Prostate gland (tissue), 2 donors: ENCODE data around the gene UVSSA.

Experiments used
- CTCF ChIP-seq, 4 experiments: fragments of 200-600 bp in 2 of 4; fragments of 450-650 bp in 2 of 4; sonication (generic) in 2 of 4; IDR thresholded peaks; 1 replicate in 3 of 4; 2 replicates in 1 of 4; pipeline ENCODE4 v1.5.1; 2016 to 2019; ENCODE audit warnings: antibody characterized with exemption in 4 of 4, mild to moderate bottlenecking in 2 of 4, moderate library complexity in 2 of 4
- POLR2A ChIP-seq: fragments of 450-650 bp; IDR thresholded peaks from one replicate; pipeline ENCODE4 v1.6.1; 2016; ENCODE audit warnings: antibody characterized with exemption, mild to moderate bottlenecking
- POLR2AphosphoS5 ChIP-seq: sonication (generic); formaldehyde crosslinking; IDR thresholded peaks from one replicate; pipeline ENCODE4 v1.6.1; 2017; ENCODE audit warnings: antibody characterized with exemption

DNA sequence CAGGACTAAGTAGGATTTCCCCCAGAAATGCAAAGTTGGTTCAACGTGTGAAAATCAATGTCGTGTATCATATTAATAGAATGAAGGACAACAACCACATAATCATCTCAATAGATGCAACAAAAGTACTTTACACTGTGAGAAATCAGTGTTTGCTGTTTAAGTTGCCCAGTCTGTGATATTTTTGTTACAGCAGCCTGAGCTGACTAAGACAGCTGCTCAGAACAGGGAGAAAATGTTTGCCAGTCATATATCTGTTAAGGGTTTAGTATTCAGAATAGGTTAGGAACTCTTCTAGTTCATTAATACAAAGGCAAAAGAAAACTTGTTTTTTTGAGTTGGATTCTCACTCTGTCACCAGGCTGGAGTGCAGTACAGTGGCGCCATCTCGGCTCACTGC lies 44.8 kb upstream of the UVSSA start:
- no peak for TF ChIP-seq CTCF (IDR thresholded peaks at IDR 0.05)
- no peak for TF ChIP-seq POLR2AphosphoS5
- no peak for TF ChIP-seq POLR2A
